Activated gamma-delta T cell treated with Interleukin-2 at 50 U/mL for 16 hours (primary cell): Measurements from ENCODE around the gene NECAB3.
A peak's percentile ranks its signal among the peaks of the same experiment; 100 is the strongest.
"Not testable (repeated sequence)": the region's sequence is repeated elsewhere in the genome, so short reads cannot be mapped to it uniquely, and the experiment has no call there.

Source experiments
- DNase-seq: peaks from one replicate; pipeline ENCODE4 v3.0.0-alpha.2; 2020

The NECAB3 gene

GRCh38 chr20:33674294-33675135, at the start of gene NECAB3:
Gene NECAB3 (minus strand): TSS chr20:33674428. CDS start chr20:33674352, 76 bp downstream.
- peak; percentile 51 for DNase-seq

GRCh38 chr20:33721391-33722140, 47.3 kb upstream of the NECAB3 start:
- DNase-seq = no peak

GRCh38 chr20:33719989-33720709, 45.9 kb upstream of the NECAB3 start, which contains the start of gene PXMP4:
Gene PXMP4 (minus strand): TSS chr20:33720310. CDS start chr20:33720207, 103 bp downstream.
- DNase-seq = peak; percentile 79

GRCh38 chr20:33719277-33719988, 45.2 kb upstream of the NECAB3 start:
- no peak for DNase-seq

- DNase-seq = no peak
Measured at GRCh38 chr20:33716498-33716897, 42.3 kb upstream of the NECAB3 start.

- no peak for DNase-seq
Measured at GRCh38 chr20:33713865-33714367, 39.7 kb upstream of the NECAB3 start.

- DNase-seq = no peak
Measured at GRCh38 chr20:33711446-33711738, 37.2 kb upstream of the NECAB3 start.

- DNase-seq = no peak
Measured at GRCh38 chr20:33710681-33711445, 36.6 kb upstream of the NECAB3 start.

GRCh38 chr20:33709905-33710541, 35.8 kb upstream of the NECAB3 start:
- no peak for DNase-seq

GRCh38 chr20:33709398-33709797, 35.2 kb upstream of the NECAB3 start:
- no peak for DNase-seq

GRCh38 chr20:33707668-33708067, 33.4 kb upstream of the NECAB3 start:
- no peak for DNase-seq

GRCh38 chr20:33704197-33704924, 30.1 kb upstream of the NECAB3 start:
- DNase-seq = no peak

GRCh38 chr20:33703498-33704137, 29.4 kb upstream of the NECAB3 start:
- no peak for DNase-seq

GRCh38 chr20:33702861-33703260, 28.6 kb upstream of the NECAB3 start:
- no peak for DNase-seq

- no peak for DNase-seq
Measured at GRCh38 chr20:33701629-33702450, 27.6 kb upstream of the NECAB3 start.

GRCh38 chr20:33700696-33701441, 26.6 kb upstream of the NECAB3 start:
- DNase-seq = not testable (repeated sequence)

GRCh38 chr20:33698966-33699365, 24.7 kb upstream of the NECAB3 start:
- DNase-seq = not testable (repeated sequence)

GRCh38 chr20:33697129-33697528, 22.9 kb upstream of the NECAB3 start:
- DNase-seq = no peak
